A673 (cell line): ENCODE results near the gene ABCD3.

Experiments
- EZH2 ChIP-seq: fragments of 200-600 bp; sonication (generic); IDR thresholded peaks from 2 replicates; pipeline ENCODE4 v1.6.1; 2017; ENCODE audit warnings: borderline replicate concordance, low read depth, mild to moderate bottlenecking, mixed read lengths, antibody characterized with exemption, low read length; ENCODE audit not compliant: poor library complexity, severe bottlenecking
- TF ChIP-seq, protein P1 (sequence below): fragments of 300-800, 200-600 bp; sonication (generic); conservative IDR thresholded peaks from 2 replicates; pipeline ENCODE4 v1.5.1; 2017; ENCODE audit warnings: low read depth, mild to moderate bottlenecking, antibody characterized with exemption, low read length, moderate library complexity, mixed read lengths

DNA sequence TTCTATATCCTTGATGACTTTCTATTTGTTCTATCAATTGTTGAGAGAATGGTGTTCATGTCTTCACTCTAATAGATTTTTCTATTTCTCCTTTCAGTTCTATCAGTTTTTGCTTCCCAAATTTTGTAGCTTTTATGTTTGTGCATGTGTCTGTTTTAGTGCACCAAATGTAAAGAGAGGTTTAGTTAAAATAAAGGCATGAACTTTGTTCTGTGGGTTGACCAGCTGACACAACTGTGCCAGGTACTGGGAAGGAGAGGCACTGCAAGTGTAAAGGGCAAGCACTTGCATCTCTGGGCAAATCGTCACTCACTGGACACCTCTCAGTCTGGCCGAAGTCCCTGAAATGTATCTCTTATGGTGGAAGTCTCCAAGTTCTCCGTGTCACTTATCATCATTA, 38.6 kb upstream of the ABCD3 start:
- TF ChIP-seq, protein P1, sequence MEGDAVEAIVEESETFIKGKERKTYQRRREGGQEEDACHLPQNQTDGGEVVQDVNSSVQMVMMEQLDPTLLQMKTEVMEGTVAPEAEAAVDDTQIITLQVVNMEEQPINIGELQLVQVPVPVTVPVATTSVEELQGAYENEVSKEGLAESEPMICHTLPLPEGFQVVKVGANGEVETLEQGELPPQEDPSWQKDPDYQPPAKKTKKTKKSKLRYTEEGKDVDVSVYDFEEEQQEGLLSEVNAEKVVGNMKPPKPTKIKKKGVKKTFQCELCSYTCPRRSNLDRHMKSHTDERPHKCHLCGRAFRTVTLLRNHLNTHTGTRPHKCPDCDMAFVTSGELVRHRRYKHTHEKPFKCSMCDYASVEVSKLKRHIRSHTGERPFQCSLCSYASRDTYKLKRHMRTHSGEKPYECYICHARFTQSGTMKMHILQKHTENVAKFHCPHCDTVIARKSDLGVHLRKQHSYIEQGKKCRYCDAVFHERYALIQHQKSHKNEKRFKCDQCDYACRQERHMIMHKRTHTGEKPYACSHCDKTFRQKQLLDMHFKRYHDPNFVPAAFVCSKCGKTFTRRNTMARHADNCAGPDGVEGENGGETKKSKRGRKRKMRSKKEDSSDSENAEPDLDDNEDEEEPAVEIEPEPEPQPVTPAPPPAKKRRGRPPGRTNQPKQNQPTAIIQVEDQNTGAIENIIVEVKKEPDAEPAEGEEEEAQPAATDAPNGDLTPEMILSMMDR: no peak
- TF ChIP-seq EZH2: no peak
